ENCODE data around the gene CCDC93. TPM values are rescaled to one million over a fixed set of nuclear protein-coding genes. Genes with fewer than 3 reads are reported as not detected.

CCDC93 gene
- total RNA-seq, 1 donor = 40.5 TPM

GRCh38 chr2:117921520-117921919 lies 92.3 kb downstream of the CCDC93 start:
- no peaks in the 10 kb centered on the region for H4K20me1 ChIP-seq (ENCODE audit: insufficient read depth, low read length)
- no peaks in the 10 kb centered on the region for H3K9me3 ChIP-seq (ENCODE audit: low read depth, low read length)
- no peak for DNase-seq (ENCODE audit: insufficient read length, low spot score, missing footprints)
- no peaks in the 10 kb centered on the region for H3K79me2 ChIP-seq (ENCODE audit: insufficient read depth, low read length)
- H3K4me2 ChIP-seq (ENCODE audit: insufficient read depth, low read length) = no peak overlapping the region
- no peak overlapping the region for H3K4me3 ChIP-seq (ENCODE audit: insufficient read depth, low read length)
- no peak for TF ChIP-seq CTCF (IDR thresholded peaks at IDR 0.05; ENCODE audit: extremely low read depth, low read depth, low read length)
- H3K4me1 ChIP-seq (ENCODE audit: insufficient read depth, low read length) = no peaks in the 10 kb centered on the region
- H3K36me3 ChIP-seq (ENCODE audit: insufficient read depth, low read length) = peaks cover 38% of the 10 kb centered on the region
- no peaks in the 10 kb centered on the region for H3K27me3 ChIP-seq (ENCODE audit: insufficient read depth, low read length)
- H2AFZ ChIP-seq (ENCODE audit: low read length) = no peak overlapping the region
- no peak overlapping the region for H3K27ac ChIP-seq (ENCODE audit: low read depth, low read length)

GRCh38 chr2:117918608-117919007 lies 95.3 kb downstream of the CCDC93 start:
- Histone ChIP-seq H3K27me3 (ENCODE audit: insufficient read depth, low read length) (no peaks in the 10 kb centered on the region), H3K4me2 (ENCODE audit: insufficient read depth, low read length) (no peak overlapping the region), H3K79me2 (ENCODE audit: insufficient read depth, low read length) (no peaks in the 10 kb centered on the region), H2AFZ (ENCODE audit: low read length) (no peak overlapping the region), H3K27ac (ENCODE audit: low read depth, low read length) (no peak overlapping the region), H3K4me1 (ENCODE audit: insufficient read depth, low read length) (no peaks in the 10 kb centered on the region), H4K20me1 (ENCODE audit: insufficient read depth, low read length) (no peaks in the 10 kb centered on the region), H3K4me3 (ENCODE audit: insufficient read depth, low read length) (no peak overlapping the region), H3K36me3 (ENCODE audit: insufficient read depth, low read length) (peaks cover 40% of the 10 kb centered on the region), H3K9me3 (ENCODE audit: low read depth, low read length) (no peaks in the 10 kb centered on the region)
- no peak for DNase-seq (ENCODE audit: insufficient read length, low spot score, missing footprints)
- no peak for TF ChIP-seq CTCF (IDR thresholded peaks at IDR 0.05; ENCODE audit: extremely low read depth, low read depth, low read length)

GRCh38 chr2:117917223-117917917 lies 96.5 kb downstream of the CCDC93 start:
- no peak overlapping the region for H2AFZ ChIP-seq (ENCODE audit: low read length)
- H3K9me3 ChIP-seq (ENCODE audit: low read depth, low read length) = no peaks in the 10 kb centered on the region
- peak; percentile 65 for DNase-seq (ENCODE audit: insufficient read length, low spot score, missing footprints)
- peak; percentile 49 for TF ChIP-seq CTCF (IDR thresholded peaks at IDR 0.05; ENCODE audit: extremely low read depth, low read depth, low read length)
- H3K4me2 ChIP-seq (ENCODE audit: insufficient read depth, low read length) = no peak overlapping the region
- peaks cover 35% of the 10 kb centered on the region for H3K36me3 ChIP-seq (ENCODE audit: insufficient read depth, low read length)
- no peaks in the 10 kb centered on the region for H3K27me3 ChIP-seq (ENCODE audit: insufficient read depth, low read length)
- no peaks in the 10 kb centered on the region for H3K4me1 ChIP-seq (ENCODE audit: insufficient read depth, low read length)
- no peak overlapping the region for H3K4me3 ChIP-seq (ENCODE audit: insufficient read depth, low read length)
- no peaks in the 10 kb centered on the region for H4K20me1 ChIP-seq (ENCODE audit: insufficient read depth, low read length)
- H3K27ac ChIP-seq (ENCODE audit: low read depth, low read length) = no peak overlapping the region
- no peaks in the 10 kb centered on the region for H3K79me2 ChIP-seq (ENCODE audit: insufficient read depth, low read length)

GRCh38 chr2:117902933-117903332 lies 110.9 kb downstream of the CCDC93 start:
- H3K4me2 ChIP-seq (ENCODE audit: insufficient read depth, low read length) = no peak overlapping the region
- no peaks in the 10 kb centered on the region for H3K9me3 ChIP-seq (ENCODE audit: low read depth, low read length)
- no peaks in the 10 kb centered on the region for H3K79me2 ChIP-seq (ENCODE audit: insufficient read depth, low read length)
- H2AFZ ChIP-seq (ENCODE audit: low read length) = no peak overlapping the region
- no peak for TF ChIP-seq CTCF (IDR thresholded peaks at IDR 0.05; ENCODE audit: extremely low read depth, low read depth, low read length)
- no peaks in the 10 kb centered on the region for H3K4me1 ChIP-seq (ENCODE audit: insufficient read depth, low read length)
- H3K27me3 ChIP-seq (ENCODE audit: insufficient read depth, low read length) = no peaks in the 10 kb centered on the region
- no peaks in the 10 kb centered on the region for H3K36me3 ChIP-seq (ENCODE audit: insufficient read depth, low read length)
- DNase-seq (ENCODE audit: insufficient read length, low spot score, missing footprints) = no peak
- no peaks in the 10 kb centered on the region for H4K20me1 ChIP-seq (ENCODE audit: insufficient read depth, low read length)
- H3K27ac ChIP-seq (ENCODE audit: low read depth, low read length) = no peak overlapping the region
- H3K4me3 ChIP-seq (ENCODE audit: insufficient read depth, low read length) = no peak overlapping the region

All from osteoblast (primary cell).